GM18858 (cell line): ENCODE data around the gene MT1HL1.
"Not testable (repeated sequence)": the region's sequence is repeated elsewhere in the genome, so short reads cannot be mapped to it uniquely, and the experiment has no call there.

Experiments
- ATAC-seq: cut with Tn5 transposase; IDR thresholded peaks from one replicate; pipeline ENCODE4 v1.9.1; 2021; ENCODE audit not compliant: unreplicated experiment

The MT1HL1 gene

DNA sequence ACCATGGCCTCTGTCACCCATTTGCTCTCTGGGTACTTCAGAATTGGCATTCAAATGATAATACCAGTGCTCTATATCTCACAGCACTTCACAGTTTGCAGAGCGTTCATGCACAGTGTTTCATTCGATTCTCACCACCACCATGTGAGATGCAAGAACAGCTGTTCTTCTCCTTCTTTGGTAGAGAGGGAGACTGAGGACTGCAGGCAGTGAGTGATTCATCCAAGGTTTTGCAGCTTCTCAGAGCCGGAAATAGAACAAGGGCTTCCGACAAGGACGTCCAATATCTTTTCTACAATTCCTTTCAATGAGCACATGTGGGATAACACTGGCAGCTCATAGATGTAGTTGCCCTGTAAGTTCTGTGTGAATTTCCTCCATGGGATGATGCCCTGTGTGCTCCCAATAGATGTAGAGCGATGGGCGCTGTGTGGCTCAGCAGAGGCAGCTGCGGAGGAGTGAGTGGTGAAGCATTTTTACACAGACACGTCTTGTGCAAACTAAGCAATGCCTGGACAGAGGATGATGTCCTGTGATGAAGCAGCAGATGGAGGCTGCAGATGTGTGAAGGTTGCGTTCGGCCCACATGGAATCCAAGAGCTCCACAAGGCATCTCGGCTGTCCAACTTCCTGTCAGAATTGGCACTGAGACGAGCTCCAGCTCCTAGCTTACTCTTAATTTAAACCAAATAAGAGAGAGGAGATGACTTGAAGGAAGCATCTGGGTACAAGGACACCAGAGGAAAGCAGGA is 24.9 kb downstream of the MT1HL1 start:
- no peak for ATAC-seq

- no peak for ATAC-seq
Measured at GRCh38 chr1:236978740-236979139, 25.5 kb downstream of the MT1HL1 start.

DNA sequence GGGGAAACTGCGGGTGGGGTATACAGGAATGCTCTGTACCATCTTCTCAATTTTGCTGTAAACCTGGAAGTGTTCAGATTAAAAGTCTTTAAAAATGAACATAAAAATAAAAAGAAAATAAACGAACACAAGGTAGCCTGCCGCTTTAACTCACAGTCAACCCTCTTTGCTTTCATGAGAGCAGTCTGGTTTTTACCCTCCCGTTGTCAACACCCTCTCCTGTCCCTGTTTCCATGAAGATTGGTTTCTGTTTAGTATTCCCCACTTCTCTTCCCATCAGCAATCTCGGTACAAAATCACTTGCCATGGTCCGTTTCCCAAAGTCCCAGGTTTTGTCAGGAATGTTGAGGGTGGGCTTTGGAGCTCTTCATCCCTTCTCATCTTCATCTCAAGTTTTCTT is 28.8 kb downstream of the MT1HL1 start:
- ATAC-seq: no peak

- ATAC-seq: not testable (repeated sequence)
Measured at GRCh38 chr1:236974025-236974424, 30.2 kb downstream of the MT1HL1 start.

GRCh38 chr1:236966636-236967035 is 37.6 kb downstream of the MT1HL1 start:
- no peak for ATAC-seq

GRCh38 chr1:236963920-236964319 is 40.3 kb downstream of the MT1HL1 start:
- no peak for ATAC-seq

DNA sequence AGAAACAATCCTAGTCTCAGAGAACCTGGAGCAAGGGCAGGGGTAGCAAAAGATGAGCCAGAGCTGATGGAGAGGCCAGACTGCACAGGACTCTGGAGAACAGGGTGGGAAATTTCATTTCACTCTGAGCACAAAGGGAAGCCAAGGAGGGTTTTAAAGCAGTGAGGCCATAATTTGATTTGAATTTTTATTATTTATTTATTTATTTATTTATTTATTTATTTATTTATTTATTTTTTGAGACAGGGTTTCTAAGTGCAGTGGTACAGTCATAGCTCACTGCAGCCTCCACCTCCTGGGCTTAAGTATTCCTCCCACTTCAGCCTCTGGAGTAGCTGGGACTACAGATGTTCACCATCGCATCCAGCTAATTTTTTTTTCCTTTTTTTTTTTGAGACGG is 45.1 kb downstream of the MT1HL1 start:
- no peak for ATAC-seq

GRCh38 chr1:236957235-236957634 is 47.0 kb downstream of the MT1HL1 start:
- no peak for ATAC-seq
